ENCODE results near the gene CDH3. TPM values are rescaled to one million over a fixed set of nuclear protein-coding genes. Genes with fewer than 3 reads are reported as not detected.

The CDH3 gene
- total and polyA plus RNA-seq, 2 donors (not counting 1 experiment from before 2014, with no cell fraction given) = 0.14 TPM; not detected in 1

DNA sequence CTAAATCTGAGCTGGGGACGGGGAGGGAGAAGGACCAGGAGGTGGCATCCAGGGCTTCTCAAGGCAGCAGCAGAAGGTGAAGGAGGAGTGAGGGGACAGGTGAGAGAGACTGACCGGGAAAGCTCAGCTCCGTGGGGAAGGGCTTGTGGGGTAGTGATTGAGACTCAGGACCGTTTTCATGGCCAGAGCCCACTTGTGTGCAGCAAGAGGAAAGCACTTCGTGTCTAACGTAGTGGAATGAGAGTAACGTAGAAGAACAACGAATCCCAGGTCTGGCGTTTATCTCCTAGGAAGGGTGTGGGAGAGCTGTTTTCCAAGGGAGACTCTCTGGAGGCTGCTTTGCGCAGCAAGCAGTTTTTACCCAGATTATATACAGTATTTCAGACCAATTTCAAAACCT is 1.3 kb upstream of the CDH3 start:
- H3K27me3 ChIP-seq (ENCODE audit: control insufficient read depth, insufficient read depth, low read length) = peaks cover 25% of the 10 kb centered on the region
- H3K36me3 ChIP-seq (ENCODE audit: control insufficient read depth, insufficient read depth, low read length) = no peaks in the 10 kb centered on the region
- H3K4me2 ChIP-seq (ENCODE audit: extremely low read depth, insufficient read depth, low read length) = no peak overlapping the region
- H2AFZ ChIP-seq (ENCODE audit: low read length) = no peak overlapping the region
- peak; percentile 59 for TF ChIP-seq EZH2 (IDR thresholded peaks at IDR 0.05; ENCODE audit: low read length, missing control alignments)
- TF ChIP-seq, protein P1, sequence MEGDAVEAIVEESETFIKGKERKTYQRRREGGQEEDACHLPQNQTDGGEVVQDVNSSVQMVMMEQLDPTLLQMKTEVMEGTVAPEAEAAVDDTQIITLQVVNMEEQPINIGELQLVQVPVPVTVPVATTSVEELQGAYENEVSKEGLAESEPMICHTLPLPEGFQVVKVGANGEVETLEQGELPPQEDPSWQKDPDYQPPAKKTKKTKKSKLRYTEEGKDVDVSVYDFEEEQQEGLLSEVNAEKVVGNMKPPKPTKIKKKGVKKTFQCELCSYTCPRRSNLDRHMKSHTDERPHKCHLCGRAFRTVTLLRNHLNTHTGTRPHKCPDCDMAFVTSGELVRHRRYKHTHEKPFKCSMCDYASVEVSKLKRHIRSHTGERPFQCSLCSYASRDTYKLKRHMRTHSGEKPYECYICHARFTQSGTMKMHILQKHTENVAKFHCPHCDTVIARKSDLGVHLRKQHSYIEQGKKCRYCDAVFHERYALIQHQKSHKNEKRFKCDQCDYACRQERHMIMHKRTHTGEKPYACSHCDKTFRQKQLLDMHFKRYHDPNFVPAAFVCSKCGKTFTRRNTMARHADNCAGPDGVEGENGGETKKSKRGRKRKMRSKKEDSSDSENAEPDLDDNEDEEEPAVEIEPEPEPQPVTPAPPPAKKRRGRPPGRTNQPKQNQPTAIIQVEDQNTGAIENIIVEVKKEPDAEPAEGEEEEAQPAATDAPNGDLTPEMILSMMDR (conservative IDR thresholded peaks at IDR 0.05 in 1 of 2, IDR thresholded peaks at IDR 0.05 in 1 of 2; ENCODE audit: low read depth in 1 of 2, low read length in 2 of 2) = no peak
- H3K27ac ChIP-seq (ENCODE audit: insufficient read depth, low read length) = no peak overlapping the region
- no peaks in the 10 kb centered on the region for H4K20me1 ChIP-seq (ENCODE audit: control insufficient read depth, extremely low read depth, insufficient read depth, low read length)
- no peak for DNase-seq (ENCODE audit: low read depth in 2 of 2)
- no peaks in the 10 kb centered on the region for H3K9me3 ChIP-seq (ENCODE audit: control insufficient read depth, insufficient read depth, low read depth, low read length)
- no peaks in the 10 kb centered on the region for H3K4me1 ChIP-seq (ENCODE audit: control insufficient read depth, extremely low read depth, insufficient read depth, low read length)
- no peaks in the 10 kb centered on the region for H3K79me2 ChIP-seq (ENCODE audit: control insufficient read depth, insufficient read depth, low read length)
- no peak overlapping the region for H3K4me3 ChIP-seq (replicated peaks in 1 of 4; ENCODE audit: control extremely low read depth in 1 of 4, insufficient read depth in 1 of 4, low read depth in 3 of 4, low read length in 4 of 4)
- no peak overlapping the region for H3K9ac ChIP-seq (ENCODE audit: insufficient read depth, low read length)

DNA sequence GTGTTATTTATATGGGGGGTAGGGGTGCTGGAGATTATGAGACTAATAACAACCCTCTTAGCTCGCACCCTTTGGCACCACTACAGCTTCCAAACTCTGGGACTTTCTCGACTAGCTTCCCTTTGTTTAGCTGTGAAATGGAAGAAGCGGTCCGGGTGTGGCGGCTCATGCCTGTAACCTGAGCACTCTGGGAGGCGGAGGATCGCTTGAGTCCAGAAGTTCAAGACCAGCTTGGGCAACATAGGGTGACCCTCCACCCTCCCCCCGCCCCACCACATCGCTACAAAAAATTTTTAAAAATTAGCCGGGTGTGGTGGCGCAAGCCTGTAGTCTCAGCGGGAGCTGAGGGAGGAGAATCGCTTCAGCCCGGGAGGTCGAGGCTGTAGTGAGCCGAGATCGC is 814 bp upstream of the CDH3 start:
- H3K9ac ChIP-seq (ENCODE audit: insufficient read depth, low read length) = no peak overlapping the region
- H4K20me1 ChIP-seq (ENCODE audit: control insufficient read depth, extremely low read depth, insufficient read depth, low read length) = no peaks in the 10 kb centered on the region
- no peaks in the 10 kb centered on the region for H3K36me3 ChIP-seq (ENCODE audit: control insufficient read depth, insufficient read depth, low read length)
- no peaks in the 10 kb centered on the region for H3K4me1 ChIP-seq (ENCODE audit: control insufficient read depth, extremely low read depth, insufficient read depth, low read length)
- peaks cover 25% of the 10 kb centered on the region for H3K27me3 ChIP-seq (ENCODE audit: control insufficient read depth, insufficient read depth, low read length)
- no peak overlapping the region for H2AFZ ChIP-seq (ENCODE audit: low read length)
- H3K27ac ChIP-seq (ENCODE audit: insufficient read depth, low read length) = no peak overlapping the region
- no peaks in the 10 kb centered on the region for H3K79me2 ChIP-seq (ENCODE audit: control insufficient read depth, insufficient read depth, low read length)
- H3K4me3 ChIP-seq (replicated peaks in 1 of 4; ENCODE audit: control extremely low read depth in 1 of 4, insufficient read depth in 1 of 4, low read depth in 3 of 4, low read length in 4 of 4) = no peak overlapping the region
- H3K4me2 ChIP-seq (ENCODE audit: extremely low read depth, insufficient read depth, low read length) = no peak overlapping the region
- H3K9me3 ChIP-seq (ENCODE audit: control insufficient read depth, insufficient read depth, low read depth, low read length) = no peaks in the 10 kb centered on the region
- no peak for TF ChIP-seq EZH2 (IDR thresholded peaks at IDR 0.05; ENCODE audit: low read length, missing control alignments)
- no peak for DNase-seq (ENCODE audit: low read depth in 2 of 2)

DNA sequence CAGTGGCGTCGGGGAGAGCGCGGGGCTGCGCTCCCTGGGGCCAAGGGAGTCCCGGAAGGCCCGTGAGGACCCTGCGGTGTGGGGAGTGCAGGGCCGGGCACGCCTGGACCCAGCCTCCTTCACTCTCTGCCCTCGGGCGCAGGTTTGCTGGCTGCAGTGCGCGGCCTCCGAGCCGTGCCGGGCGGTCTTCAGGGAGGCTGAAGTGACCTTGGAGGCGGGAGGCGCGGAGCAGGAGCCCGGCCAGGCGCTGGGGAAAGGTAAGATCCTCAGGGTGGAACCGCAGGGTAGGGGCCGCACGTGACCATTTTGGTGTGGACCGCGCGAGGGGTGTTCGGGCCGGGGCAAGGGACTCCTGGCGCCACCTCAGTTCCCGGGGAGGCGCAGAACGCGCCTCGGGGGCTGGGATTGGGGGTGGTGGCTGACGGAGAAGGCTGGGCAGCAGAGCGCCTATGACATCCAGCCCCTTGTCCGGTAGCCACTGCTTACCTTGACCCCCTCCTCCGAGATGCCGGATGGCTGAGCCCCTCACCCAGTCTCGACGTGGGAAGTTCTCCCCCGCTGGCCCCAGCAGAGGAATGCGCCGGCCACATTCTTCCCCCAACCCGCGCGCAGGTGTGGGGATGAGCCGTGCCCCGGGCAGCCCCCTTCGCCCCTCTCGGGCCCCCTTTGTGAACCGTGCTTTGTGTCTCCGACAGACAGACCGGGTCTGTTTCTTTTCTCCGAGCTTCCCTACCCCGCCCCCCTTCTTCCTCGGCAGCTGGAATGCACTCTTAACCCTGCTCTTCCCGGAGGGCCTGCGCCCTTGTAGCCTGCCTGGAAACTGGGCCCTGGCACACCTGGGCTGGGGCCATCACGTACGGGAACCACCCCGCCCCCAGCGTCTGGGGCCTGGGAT is 631 bp downstream of the CDH3 start:
- TF ChIP-seq, protein P1 (conservative IDR thresholded peaks at IDR 0.05 in 1 of 2, IDR thresholded peaks at IDR 0.05 in 1 of 2; ENCODE audit: low read depth in 1 of 2, low read length in 2 of 2) = no peak
- TF ChIP-seq EZH2 (IDR thresholded peaks at IDR 0.05; ENCODE audit: low read length, missing control alignments) = peak; percentile 46
- H2AFZ ChIP-seq (ENCODE audit: low read length) = no peak overlapping the region
- H3K36me3 ChIP-seq (ENCODE audit: control insufficient read depth, insufficient read depth, low read length) = no peaks in the 10 kb centered on the region
- no peaks in the 10 kb centered on the region for H3K79me2 ChIP-seq (ENCODE audit: control insufficient read depth, insufficient read depth, low read length)
- H4K20me1 ChIP-seq (ENCODE audit: control insufficient read depth, extremely low read depth, insufficient read depth, low read length) = no peaks in the 10 kb centered on the region
- DNase-seq (ENCODE audit: low read depth in 2 of 2) = no peak
- H3K9ac ChIP-seq (ENCODE audit: insufficient read depth, low read length) = no peak overlapping the region
- no peak overlapping the region for H3K4me2 ChIP-seq (ENCODE audit: extremely low read depth, insufficient read depth, low read length)
- H3K9me3 ChIP-seq (ENCODE audit: control insufficient read depth, insufficient read depth, low read depth, low read length) = no peaks in the 10 kb centered on the region
- H3K27ac ChIP-seq (ENCODE audit: insufficient read depth, low read length) = no peak overlapping the region
- no peak overlapping the region for H3K4me3 ChIP-seq (replicated peaks in 1 of 4; ENCODE audit: control extremely low read depth in 1 of 4, insufficient read depth in 1 of 4, low read depth in 3 of 4, low read length in 4 of 4)
- H3K27me3 ChIP-seq (ENCODE audit: control insufficient read depth, insufficient read depth, low read length) = peaks cover 25% of the 10 kb centered on the region
- H3K4me1 ChIP-seq (ENCODE audit: control insufficient read depth, extremely low read depth, insufficient read depth, low read length) = no peaks in the 10 kb centered on the region
